Activated CD8-positive, alpha-beta memory T cell treated with anti-CD3 and anti-CD28 coated beads for 24 hours (primary cell): ENCODE results near the gene COL8A2.

Source experiments
- DNase-seq: peaks from one replicate; pipeline ENCODE4 v3.0.0-alpha.2; 2020

Gene COL8A2

DNA sequence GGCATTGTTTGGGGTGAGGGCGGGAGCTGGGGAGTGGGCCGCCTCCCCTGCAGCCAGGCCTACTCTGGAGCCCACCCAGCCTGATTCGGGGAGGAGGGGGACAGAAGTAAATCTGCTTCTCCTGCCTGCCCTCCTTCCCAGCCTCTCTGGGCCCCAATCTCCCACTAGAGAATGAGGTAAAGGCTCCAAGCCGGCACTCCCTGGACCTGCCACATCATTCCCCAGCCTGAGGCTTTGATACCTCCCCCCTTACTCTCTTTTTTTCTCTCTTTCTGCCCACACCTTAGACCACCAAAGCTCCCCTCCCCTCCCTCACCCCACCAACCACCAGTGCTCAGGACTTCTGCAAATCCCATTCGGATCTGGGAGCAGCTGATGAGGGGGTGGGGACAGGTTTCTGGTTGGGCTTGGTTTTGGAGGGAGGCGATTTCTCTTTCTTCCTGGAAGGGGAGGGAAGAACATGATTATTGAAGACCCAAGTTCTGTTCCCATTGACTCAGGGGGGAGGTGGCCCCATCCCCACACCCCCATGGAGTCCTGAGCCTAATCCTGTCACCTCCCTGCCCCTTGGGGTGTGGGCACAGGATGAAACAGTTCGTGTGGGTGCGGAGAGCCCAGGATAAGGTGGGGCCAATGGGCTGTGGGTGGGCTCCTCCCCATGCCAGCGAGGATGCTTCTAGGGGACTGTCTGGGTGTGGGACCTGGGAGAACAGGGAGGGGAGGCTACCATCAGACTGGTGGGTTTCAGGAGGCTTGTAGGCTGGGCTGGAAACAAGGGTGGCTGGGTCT, 32.3 kb upstream of the COL8A2 start:
- DNase-seq, result peak; percentile 66

DNA sequence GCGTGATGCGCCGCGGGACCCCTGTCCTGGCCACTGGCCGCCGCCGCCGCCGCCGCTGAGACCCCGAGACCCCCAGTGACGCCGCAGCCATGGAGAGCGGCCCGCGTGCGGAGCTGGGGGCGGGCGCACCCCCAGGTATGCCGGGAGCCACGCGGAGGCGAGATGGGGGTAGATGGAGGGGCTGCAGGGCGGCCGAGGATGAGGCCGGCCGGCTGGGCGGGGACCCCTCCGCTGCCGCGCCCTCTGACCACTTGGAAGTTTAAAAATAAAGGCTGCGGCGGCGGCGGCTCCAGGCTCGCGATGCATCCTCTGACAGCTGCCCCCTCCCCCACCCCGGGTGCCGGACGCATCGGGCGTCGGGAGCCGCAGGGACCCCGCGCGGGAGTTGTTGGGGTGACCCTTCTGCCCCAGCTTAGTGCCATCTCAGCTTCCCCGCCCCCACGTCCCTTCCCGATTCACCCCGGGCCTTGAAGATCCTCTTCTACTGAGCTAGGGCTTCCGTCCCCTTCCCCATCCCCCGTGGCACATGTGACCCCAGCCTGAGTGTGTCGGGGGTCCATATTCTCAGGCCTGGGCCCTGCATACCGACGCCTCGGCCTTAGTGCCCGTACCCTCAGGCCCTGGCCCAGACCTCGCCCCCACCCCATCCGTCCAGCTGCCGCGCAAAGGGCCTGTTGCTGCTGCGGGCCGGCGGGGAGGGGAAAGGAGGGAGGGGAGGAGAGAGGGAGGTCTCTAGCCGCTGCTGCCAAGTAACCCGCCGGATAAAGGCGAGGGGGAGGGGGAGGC, 31.5 kb upstream of the COL8A2 start:
- peak; percentile 83 for DNase-seq

DNA sequence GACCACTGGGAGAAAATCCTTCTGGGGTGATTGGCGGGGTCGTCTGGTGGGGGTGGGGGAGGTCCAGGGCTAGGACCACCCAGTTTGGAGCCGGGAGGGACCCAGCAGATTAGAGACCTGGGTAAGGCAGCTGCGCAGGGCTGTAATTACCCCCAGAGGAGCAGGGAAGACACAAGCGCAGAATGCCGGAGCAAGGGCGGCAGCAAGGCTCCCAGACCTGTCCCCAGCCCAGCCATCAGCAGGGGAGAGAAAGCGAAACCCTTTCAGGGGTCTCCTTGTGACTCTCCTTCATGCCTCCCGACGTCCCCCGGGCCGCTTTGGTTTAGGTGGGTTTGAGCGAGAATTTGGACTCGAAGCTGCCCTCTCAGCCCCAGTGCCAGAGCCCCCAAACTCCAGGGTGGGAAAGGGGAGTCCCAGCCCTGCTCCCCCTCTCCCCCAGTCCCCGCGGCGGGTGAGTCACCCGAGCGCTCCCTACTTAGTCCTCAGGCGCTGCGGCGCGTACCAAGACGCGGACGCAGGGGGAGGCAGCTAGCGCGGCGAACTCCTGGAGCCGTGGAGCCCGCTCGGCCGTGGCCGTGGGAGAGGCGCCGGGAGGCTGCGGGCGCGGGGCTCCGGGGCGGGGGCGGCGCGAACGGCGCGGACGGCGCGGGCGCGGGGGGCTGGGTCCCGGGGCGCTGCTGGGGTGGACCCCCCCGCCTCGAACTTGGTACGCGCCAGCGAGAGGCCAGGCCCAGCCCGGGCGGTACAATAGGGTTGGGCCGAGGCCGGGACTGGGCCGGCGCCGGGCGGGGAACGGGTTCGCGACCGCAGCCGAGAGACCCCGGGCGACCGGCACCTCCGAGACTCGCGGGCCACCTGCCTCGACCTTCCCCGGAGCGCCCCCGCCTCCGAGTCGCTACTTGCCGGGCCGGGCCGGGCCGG, 30.6 kb upstream of the COL8A2 start, which contains the start of gene MAP7D1:
MAP7D1 (plus strand) TSS at position 753 of the 921 bp plus-strand sequence. CDS start 258 bp downstream, outside the sequence.
- peak; percentile 97 for DNase-seq

DNA sequence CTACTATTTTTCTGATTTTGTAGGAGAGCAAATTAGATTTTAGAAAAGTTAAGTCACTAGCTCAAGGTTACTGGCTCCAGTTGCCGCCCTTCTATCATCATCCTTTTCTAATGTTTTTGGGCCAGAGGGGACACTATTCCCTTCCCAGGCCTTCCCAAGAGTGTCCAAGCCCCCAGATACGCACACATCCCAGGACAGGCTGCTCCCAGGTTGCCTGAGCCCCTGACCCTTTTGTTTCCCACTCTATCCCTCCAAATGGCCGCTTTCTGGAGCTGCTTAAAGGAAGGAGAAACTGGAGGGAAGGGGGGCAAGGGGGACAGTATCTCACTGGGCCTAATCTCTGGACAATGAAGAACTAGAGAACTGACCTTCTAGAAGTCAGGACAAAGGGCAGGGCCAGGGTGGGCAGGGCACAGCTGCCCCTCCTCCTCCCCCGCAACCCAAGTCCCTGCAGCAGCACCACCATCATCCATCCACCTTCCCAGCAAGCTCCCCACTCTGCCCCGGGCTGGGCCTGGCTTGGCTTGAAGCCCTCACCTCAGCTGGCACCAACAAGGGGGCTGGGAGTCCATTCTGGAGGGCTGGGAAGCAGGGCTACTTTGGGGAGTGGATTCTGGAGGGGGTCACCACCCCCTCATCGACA, 29.9 kb upstream of the COL8A2 start:
- DNase-seq, result no peak

DNA sequence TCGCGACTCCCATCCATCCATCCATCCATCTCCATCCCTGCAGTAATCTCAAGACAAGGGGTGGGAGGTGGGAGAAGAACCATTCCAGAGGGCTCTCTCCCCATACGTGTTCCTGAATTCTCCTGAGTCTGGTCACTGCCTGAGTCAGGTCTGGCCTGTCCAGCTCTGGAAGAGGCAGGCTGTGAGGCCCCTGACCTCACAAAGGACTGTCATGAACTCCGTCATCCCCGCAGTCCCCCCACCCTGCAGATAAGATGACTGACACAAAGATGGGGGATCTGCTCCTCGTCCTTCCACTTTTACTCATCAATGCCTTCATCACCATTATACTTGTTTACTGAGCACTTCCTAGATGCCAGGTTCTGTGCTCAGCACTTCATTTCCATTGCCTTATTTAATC, 29.3 kb upstream of the COL8A2 start:
- no peak for DNase-seq

DNA sequence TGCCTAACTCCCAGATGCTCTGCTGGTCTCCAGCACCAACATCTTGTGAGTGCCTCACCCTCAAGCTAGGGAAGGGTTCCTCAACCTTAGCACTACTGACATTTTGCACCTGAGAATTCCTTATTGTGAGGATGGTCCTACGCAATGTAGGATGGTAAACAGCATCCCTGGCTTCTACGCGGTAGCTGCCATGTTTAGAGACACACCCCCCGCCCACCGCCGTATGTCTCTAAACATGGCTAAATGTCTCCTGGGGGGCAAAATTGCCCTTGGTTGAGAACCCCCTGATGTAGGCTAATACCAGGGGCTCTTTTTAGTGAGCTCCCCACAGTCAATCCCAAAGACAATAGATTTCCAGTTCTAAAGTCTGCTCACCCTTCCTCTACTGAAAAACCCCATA, 28.5 kb upstream of the COL8A2 start:
- DNase-seq, result no peak

DNA sequence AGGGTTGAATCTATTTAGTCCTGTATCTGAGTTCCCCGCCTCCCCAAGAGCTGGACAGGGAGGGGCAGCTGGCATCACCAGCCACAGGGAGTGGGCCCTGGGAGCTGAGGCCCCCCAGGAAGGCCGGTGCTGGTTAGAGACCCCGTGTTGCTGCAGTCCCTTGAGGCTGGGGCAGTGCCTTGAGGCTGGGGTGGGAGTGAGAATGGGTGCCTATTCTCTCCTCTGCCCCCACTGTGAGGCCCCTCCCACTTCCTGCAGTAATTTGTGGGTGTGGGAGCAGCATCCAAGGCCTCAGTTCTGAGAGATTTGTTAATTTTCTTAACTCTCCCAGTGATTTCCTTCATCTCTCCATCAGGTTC, 26.8 kb upstream of the COL8A2 start:
- DNase-seq, result peak; percentile 74

DNA sequence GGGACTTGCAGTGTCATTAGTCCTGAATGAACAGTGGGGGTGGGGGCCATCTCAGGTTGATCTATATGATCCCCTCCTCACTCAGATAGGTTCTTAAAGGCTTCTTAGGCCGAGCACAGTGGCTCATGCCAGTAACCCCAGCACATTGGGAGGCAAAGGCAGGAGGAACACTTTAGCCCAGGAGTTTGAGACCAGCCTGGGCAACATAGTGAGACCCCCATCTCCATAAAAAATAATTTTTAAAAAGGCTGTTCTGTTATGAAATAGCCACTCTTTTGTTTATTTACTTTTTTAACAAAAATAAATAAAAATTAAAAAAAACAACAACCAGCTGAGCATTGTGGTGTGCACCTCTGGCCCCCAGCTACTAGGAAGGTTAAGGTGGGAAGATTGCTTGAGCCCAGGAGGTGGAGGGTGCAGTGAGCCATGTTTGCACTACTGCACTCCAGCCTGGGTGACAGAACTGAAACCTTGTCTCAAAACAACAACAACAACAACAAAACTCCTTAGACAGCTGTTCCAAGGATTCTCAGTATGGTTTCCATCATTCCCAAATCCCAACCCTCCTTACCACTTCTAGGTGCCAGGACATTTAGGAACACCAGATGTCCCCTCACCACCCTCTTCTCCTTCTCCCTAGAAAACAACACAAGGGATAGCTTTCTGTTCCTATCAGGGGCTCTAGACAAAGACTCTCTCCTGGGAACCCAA, 26.3 kb upstream of the COL8A2 start:
- DNase-seq, result no peak

DNA sequence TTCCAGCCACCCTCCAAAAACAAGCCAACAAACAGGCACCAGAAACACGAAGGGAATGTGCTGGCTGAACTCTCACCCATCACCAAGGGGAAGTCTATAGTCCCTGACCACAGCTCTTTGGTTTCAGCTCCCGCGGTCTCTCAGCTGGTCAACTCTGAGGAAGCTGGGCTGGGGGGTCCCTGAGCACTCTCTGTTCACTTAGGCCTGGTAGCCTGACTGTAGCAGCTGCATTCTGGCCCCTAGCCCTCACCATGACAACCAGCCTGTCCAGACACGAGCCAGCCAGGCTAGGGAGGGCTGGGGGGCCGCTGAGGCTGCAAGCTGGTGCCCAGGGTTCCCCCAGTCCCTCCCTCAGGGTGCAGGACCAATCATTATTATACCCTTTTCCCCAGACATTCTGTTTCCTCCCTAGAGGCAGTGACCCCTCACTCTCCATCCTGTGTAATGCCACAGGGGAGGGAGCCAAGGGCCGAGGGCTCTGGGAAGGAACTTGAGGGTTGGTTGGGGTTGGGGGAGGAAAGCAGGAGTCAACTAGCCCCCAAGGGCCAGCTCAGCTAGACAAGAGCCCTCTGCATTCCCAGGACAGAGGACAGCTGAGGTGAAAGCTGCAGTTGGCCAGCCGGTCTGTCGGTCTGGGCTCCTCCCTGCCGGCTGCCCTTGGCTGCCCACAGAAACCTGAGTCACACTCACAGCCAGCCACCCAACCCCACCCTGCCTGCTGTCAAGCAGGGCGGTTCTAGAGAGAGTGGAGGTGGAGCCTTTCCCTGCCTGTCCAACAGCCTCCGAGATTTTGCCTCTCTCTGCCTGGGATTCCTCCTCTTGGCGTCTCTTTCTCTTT, 25.5 kb upstream of the COL8A2 start:
- DNase-seq, result peak; percentile 84

DNA sequence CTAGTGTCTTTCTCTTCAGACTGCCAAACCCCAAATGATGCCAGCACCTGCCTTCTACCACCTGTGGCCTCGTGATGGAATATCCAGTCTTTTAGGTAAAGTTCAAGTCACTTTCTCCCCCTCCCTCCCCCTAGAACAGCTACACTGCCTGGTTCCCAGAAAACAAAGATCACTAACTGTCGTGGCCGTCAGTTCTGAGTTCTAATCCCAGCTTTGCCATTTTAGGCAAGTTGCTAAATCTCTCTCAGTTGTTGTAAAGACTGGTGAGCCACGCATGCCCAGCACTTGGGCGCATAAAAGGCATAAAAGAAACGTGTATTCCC, 24.9 kb upstream of the COL8A2 start:
- DNase-seq, result no peak

DNA sequence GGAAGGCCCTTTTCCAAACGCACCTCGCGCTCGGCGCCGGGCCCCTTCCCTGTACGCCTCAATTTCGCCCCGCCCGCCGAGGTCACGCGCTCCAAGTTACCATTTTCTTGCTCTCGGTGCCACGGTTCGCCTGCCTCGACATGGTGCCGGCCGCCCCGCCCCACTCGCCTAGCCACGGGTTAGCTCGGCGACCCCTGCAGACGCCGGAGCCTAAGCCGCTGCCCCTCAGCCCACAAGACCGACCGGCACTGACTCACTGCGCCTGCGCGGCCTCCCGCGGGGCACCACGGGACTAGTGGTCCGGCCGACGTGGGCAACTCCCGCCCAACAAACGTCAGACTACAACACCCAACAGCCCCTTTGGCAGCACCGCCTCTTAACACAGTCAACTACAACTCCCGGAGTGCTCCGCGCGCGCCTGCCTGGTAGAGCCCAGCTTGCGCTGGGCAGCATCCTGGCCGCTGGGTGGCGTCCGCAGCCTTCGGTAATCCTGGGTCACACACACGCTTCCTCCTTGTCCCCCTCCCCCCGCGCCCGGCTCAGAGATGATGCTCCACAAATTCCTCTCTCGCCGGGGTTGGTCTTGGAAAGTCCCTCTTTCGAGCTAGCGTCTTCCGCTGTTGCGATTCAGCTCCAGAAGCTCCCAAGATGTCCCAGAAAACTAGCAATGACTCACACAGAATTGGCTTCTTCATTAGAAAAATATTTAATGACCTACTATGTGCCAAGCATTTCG, 24.4 kb upstream of the COL8A2 start, which contains the start of gene TRAPPC3:
TRAPPC3 (minus strand) TSS at position 250 of the 736 bp plus-strand sequence; CDS start at position 142, 108 bp downstream.
- DNase-seq, result peak; percentile 98

DNA sequence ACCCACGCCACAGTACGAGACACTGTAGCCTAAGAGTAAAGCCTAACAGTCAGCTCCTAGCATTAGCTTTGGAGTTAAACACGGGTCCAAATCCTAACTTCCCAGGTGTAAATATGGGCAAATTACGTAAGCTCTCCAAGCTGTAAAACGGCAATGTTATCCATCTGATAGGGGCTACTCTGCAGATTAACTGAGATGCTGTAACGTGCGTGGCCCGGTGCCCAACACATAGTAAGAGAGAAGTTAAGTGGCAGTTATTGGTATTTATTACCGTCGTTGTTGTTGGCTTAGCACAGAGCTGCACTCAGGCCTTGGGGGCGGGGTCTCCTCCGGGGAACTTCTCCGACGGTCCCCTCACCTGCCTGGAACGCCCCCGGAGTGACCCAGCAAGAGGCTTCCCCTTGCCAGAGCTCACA, 23.8 kb upstream of the COL8A2 start:
- DNase-seq, result no peak

DNA sequence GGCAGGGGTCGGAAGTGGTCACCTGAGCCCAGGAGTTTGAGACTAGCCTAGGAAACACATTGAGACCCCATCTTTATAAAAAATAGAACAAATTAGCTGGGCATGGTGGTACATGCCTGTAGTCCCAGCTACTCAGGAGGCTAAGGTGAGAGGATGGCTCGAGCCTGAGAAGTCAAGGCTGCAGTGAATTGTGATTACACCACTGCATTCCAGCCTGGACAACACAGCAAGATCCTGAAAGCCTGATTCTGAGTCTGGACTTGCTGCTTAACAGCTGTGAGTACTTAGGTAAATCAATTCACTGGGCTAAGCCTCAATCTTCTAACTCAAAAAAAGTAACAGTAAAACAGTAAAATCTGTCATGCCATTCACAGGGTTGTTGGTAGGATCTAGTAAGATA, 19.4 kb upstream of the COL8A2 start:
- DNase-seq, result no peak

DNA sequence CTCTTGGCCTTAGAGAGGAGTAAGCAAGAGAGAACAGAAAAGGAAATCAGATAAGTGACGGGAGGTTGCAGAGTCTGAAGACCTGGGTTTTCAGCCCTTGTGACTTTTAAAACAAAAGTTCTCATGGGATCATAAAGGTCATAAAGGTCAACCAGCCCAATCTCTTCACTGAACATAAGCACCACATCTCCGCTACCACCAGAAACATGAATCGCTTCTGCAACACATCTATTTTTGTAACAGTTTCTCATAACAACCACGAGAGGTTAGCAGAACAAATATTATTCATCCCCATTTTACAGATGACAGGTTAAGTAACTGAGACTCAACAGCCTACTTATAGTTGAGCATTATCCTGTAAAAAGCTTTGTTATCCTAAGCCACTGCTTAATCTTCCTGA, 18.4 kb upstream of the COL8A2 start:
- DNase-seq, result no peak

DNA sequence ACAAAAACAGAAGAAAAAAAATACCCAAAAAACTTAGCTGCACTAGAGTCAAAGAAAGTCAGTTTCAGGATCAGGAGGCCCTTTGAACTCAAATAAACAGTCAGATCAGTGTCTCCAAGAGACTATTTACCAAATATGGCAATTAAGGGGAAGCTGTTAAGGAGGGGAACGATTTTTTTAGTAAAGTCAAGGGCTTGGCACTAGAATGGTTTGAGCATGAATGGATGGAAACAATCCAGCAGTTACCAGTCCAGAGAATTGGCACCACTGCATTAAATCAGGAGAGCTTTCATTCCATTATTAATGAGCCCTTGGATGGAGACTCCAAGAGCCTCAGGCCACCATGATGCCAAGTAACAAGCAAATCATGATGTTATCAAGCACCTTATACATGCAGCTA, 17.1 kb upstream of the COL8A2 start:
- no peak for DNase-seq

DNA sequence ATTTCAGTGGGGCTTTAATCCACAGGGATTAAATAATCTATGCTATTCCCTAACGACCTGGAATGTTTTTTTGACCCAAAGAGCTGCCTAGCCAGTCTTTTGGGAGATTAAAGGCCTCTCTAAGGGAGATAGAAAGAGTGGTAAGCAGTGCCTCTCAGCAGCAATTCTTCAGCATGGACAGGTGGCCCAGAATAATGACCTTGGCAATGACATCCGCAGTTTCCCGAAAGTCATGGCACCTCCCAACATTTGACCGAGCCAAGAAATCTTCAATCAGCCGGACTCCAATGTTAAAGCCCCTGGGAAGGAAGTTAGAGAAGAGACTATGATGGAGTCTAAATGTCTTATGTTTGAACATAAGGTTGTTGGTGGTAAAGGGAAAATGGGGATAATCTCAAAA, 14.5 kb upstream of the COL8A2 start:
- no peak for DNase-seq

DNA sequence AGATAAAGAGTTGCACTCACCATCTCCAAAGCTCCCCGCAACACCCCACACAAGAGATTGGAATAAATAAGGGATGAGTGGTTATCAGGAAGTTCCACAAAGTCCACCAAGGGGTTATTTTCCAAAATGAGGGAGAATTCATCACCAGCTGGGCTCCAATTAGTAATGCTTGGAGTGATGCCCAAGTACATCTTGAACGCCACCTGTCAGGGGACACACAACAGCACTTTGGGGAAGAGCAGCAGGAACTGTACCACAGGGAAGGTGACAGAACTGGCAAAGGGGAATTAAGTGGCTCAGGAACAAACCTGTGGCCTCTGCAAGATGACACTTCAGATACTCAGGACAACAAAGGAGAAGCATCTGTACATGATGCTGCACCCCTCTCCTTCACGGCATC, 12.8 kb upstream of the COL8A2 start:
- DNase-seq, result no peak

DNA sequence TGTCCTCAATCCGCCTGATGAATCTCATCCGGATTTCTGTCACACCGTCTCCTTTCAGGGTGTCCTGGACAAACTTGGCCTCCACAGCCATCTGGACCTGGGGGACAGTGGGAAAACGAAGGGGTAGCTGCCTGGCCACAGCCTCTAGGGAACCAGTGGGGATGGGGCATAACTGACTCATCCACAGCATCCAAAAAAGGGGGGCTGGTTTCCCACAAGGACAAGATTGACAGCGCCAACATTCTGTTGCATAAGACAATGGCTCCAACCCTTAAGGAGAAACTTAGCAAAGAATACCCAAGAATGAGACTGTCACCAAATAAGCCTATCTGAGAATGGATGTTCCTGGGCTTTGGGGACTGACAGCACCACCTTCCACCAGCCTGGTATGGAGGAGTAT, 12.2 kb upstream of the COL8A2 start:
- DNase-seq, result no peak

DNA sequence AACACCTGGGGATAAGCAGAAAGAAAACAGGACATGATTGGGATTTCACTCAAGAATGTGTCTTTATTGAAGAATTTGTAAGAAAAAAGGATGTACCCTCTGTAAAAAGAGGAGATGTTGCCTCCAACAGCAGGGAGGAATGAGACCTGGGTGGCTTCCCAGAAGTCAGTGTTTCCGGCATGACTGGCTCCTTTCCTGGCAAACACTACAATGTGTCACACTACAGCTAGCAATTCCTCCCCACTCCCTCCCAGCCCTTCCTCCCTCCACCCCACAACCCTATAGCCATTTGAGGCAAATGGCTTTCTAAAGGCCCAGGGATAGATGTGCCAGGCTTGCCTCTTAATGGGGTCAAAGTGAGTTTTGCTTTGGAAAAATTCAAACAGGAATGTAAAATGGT, 11.5 kb upstream of the COL8A2 start:
- DNase-seq, result no peak

DNA sequence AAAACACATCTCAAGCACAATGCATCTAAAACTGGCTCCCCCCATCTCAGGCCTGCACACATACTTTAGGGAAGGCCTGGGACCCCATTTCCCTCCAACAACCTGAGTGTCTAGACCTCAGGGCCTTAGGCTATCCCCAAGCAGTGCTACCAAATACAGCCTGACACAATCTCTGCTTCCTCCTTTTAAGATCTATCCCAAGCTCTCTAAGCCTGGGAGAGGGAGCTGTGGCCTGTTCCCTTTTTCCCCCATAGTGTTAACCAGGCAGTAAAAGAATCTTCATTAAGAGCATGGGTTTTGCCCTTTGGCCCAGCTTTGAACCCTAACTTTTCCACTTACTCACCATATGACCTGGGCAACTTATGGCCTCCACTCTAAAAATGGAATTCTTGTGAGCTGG, 10.8 kb upstream of the COL8A2 start:
- no peak for DNase-seq

DNA sequence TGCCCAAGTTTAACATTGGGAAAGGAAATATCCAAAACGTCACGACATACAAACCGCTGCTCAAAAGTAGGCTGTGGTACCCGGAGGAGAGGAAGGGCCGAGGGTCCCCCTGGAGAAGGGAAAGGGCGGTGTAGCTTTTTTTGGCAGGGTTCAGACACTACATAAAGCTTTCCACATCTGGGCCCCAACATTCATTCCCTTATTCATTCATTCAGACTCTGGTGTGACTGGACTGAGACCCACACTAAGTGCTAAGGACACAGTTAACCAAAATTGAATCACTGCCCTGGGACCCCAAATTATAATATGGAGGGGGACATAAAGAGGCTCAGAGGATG, 10.3 kb upstream of the COL8A2 start:
- no peak for DNase-seq
